Neural cell (in vitro differentiated cells): ENCODE results near the gene GRK7. TPM values are rescaled to one million over a fixed set of nuclear protein-coding genes. Genes with fewer than 3 reads are reported as not detected.

Experiments
- H2AFZ ChIP-seq: fragments of 200-600, 300-800 bp; sonication (generic), shearing (Covaris generic); 2 replicates; pipeline ENCODE4 v1.6.0; 2014; ENCODE audit warnings: low read depth, mild to moderate bottlenecking, antibody characterized with exemption, low read length, moderate library complexity
- H3F3A ChIP-seq: fragments of 200-600 bp; shearing (Covaris generic); 2 replicates; pipeline ENCODE4 v1.6.1; 2016; ENCODE audit warnings: mild to moderate bottlenecking, moderate library complexity, mixed read lengths, antibody characterized with exemption, low read length; ENCODE audit not compliant: insufficient read depth, poor library complexity, severe bottlenecking
- H3K27ac ChIP-seq: fragments of 200-600, 300-800 bp; sonication (generic), shearing (Covaris generic); 2 replicates; pipeline ENCODE4 v1.5.1; 2014; ENCODE audit warnings: mild to moderate bottlenecking, low read length, moderate library complexity
- H3K27me3 ChIP-seq: fragments of 300-800, 200-600 bp; sonication (generic), shearing (Covaris generic); 2 replicates; pipeline ENCODE4 v1.6.0; 2014; ENCODE audit warnings: mild to moderate bottlenecking, low read depth, low read length, moderate library complexity; ENCODE audit not compliant: insufficient read depth
- H3K36me3 ChIP-seq: fragments of 300-800, 200-600 bp; sonication (generic), shearing (Covaris generic); 2 replicates; pipeline ENCODE4 v1.5.1; 2014; ENCODE audit warnings: mild to moderate bottlenecking, antibody characterized with exemption, low read length, moderate library complexity; ENCODE audit not compliant: insufficient read depth
- H3K4me2 ChIP-seq: fragments of 300-800, 200-600 bp; sonication (generic), shearing (Covaris generic); 2 replicates; pipeline ENCODE4 v1.6.0; 2014; ENCODE audit warnings: mild to moderate bottlenecking, low read length
- H3K4me3 ChIP-seq: fragments of 300-800, 200-600 bp; sonication (generic), shearing (Covaris generic); 2 replicates; pipeline ENCODE4 v1.5.1; 2014; ENCODE audit warnings: mild to moderate bottlenecking, low read length, moderate library complexity
- H3K79me2 ChIP-seq: fragments of 200-600 bp; shearing (Covaris generic); replicated peaks from 2 replicates; pipeline ENCODE4 v1.6.0; 2014; ENCODE audit warnings: mild to moderate bottlenecking, low read length, moderate library complexity; ENCODE audit not compliant: insufficient read depth
- H3K9ac ChIP-seq: fragments of 300-800, 200-600 bp; sonication (generic), shearing (Covaris generic); 2 replicates; pipeline ENCODE4 v1.6.1; 2016; ENCODE audit warnings: mild to moderate bottlenecking, low read length, mixed read lengths
- H3K9me2 ChIP-seq: fragments of 200-600 bp; shearing (Covaris generic); 2 replicates; pipeline ENCODE4 v1.6.1; 2016; ENCODE audit warnings: mild to moderate bottlenecking, low read length, mixed read lengths; ENCODE audit not compliant: insufficient read depth
- H3K9me3 ChIP-seq: fragments of 200-600, 300-800 bp; sonication (generic), shearing (Covaris generic); 2 replicates; pipeline ENCODE4 v1.6.1; 2016; ENCODE audit warnings: mild to moderate bottlenecking, mixed run types, low read length, moderate library complexity, mixed read lengths
- H4K20me1 ChIP-seq: fragments of 200-600 bp; shearing (Covaris generic); 2 replicates; pipeline ENCODE4 v1.6.1; 2016; ENCODE audit warnings: mild to moderate bottlenecking, mixed run types; ENCODE audit not compliant: insufficient read depth
- EP300 ChIP-seq: fragments of 450-650 bp; conservative IDR thresholded peaks from 2 replicates; pipeline ENCODE4 v1.6.1; 2014; ENCODE audit warnings: antibody characterized with exemption, mild to moderate bottlenecking, moderate library complexity; ENCODE audit not compliant: poor library complexity, severe bottlenecking
- EZH2 ChIP-seq: fragments of 200-600, 300-800 bp; shearing (Covaris generic), sonication (generic); IDR thresholded peaks from 2 replicates; pipeline ENCODE4 v1.6.1; 2014; ENCODE audit warnings: antibody characterized with exemption, low read length, borderline replicate concordance, mild to moderate bottlenecking; ENCODE audit not compliant: insufficient read depth, poor library complexity, severe bottlenecking
- MXI1 ChIP-seq: fragments of 450-650 bp; conservative IDR thresholded peaks from 2 replicates; pipeline ENCODE4 v1.6.1; 2014; ENCODE audit warnings: antibody characterized with exemption, mild to moderate bottlenecking; ENCODE audit not compliant: poor library complexity, severe bottlenecking
- POLR2AphosphoS5 ChIP-seq: IDR thresholded peaks from 2 replicates; pipeline ENCODE4 v1.6.1; 2012
- RAD21 ChIP-seq: fragments of 450-650 bp; conservative IDR thresholded peaks from 2 replicates; pipeline ENCODE4 v1.6.1; 2014; ENCODE audit warnings: antibody characterized with exemption, mild to moderate bottlenecking, moderate library complexity
- SMC3 ChIP-seq: fragments of 450-650 bp; conservative IDR thresholded peaks from 2 replicates; pipeline ENCODE4 v1.6.1; 2014; ENCODE audit warnings: antibody characterized with exemption, mild to moderate bottlenecking, moderate library complexity; ENCODE audit not compliant: poor library complexity
- TAF1 ChIP-seq: IDR thresholded peaks from 2 replicates; pipeline ENCODE4 v1.6.1; 2012; ENCODE audit warnings: low read depth
- polyA plus RNA-seq: library from polyadenylated mRNA; depleted of rRNA; stranded (reverse); fragments of >200 nt; gene quantifications from 2 replicates; pipeline ENCODE4 v1.2.3, GENCODE V29; 2014
- TF ChIP-seq, protein P1 (sequence below): fragments of 450-650 bp; IDR thresholded peaks from 2 replicates; pipeline ENCODE4 v1.5.1; 2014; ENCODE audit warnings: antibody characterized with exemption, mild to moderate bottlenecking, moderate library complexity; ENCODE audit not compliant: poor library complexity, severe bottlenecking
- TF ChIP-seq, protein P2 (sequence below): IDR thresholded peaks from 2 replicates; pipeline ENCODE4 v1.6.1; 2012; ENCODE audit warnings: borderline replicate concordance

GRK7 gene
- polyA plus RNA-seq, 1 donor from 2014 or later = not detected

DNA sequence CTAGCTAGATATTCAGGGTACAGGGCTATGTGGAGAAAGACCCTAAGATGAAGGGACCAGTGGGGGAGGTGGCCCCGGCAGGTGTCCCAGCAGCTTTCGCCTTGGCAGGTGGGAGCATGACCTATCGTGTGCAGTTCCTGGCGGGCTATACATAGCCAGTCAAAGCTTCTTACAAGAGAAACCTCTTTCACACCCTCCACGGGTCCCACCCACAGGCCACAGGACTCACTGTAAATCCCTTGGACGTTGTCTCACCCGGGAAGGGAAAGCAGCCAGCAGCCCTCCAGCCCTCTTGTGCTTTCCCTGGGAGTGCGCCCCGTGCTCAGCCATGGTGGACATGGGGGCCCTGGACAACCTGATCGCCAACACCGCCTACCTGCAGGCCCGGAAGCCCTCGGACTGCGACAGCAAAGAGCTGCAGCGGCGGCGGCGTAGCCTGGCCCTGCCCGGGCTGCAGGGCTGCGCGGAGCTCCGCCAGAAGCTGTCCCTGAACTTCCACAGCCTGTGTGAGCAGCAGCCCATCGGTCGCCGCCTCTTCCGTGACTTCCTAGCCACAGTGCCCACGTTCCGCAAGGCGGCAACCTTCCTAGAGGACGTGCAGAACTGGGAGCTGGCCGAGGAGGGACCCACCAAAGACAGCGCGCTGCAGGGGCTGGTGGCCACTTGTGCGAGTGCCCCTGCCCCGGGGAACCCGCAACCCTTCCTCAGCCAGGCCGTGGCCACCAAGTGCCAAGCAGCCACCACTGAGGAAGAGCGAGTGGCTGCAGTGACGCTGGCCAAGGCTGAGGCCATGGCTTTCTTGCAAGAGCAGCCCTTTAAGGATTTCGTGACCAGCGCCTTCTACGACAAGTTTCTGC lies 15.0 kb downstream of the GRK7 start:
- H3K4me3 ChIP-seq = no peak overlapping the region
- H3K79me2 ChIP-seq = no peaks in the 10 kb centered on the region
- H3K36me3 ChIP-seq = no peaks in the 10 kb centered on the region
- TF ChIP-seq RAD21 (no peak), SMC3 (no peak)
- TF ChIP-seq, protein P1, sequence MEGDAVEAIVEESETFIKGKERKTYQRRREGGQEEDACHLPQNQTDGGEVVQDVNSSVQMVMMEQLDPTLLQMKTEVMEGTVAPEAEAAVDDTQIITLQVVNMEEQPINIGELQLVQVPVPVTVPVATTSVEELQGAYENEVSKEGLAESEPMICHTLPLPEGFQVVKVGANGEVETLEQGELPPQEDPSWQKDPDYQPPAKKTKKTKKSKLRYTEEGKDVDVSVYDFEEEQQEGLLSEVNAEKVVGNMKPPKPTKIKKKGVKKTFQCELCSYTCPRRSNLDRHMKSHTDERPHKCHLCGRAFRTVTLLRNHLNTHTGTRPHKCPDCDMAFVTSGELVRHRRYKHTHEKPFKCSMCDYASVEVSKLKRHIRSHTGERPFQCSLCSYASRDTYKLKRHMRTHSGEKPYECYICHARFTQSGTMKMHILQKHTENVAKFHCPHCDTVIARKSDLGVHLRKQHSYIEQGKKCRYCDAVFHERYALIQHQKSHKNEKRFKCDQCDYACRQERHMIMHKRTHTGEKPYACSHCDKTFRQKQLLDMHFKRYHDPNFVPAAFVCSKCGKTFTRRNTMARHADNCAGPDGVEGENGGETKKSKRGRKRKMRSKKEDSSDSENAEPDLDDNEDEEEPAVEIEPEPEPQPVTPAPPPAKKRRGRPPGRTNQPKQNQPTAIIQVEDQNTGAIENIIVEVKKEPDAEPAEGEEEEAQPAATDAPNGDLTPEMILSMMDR = no peak
- no peaks in the 10 kb centered on the region for H4K20me1 ChIP-seq
- H3K9me2 ChIP-seq = no peaks in the 10 kb centered on the region
- H3F3A ChIP-seq = no peaks in the 10 kb centered on the region
- no peaks in the 10 kb centered on the region for H3K9me3 ChIP-seq
- no peak overlapping the region for H3K27ac ChIP-seq
- H3K27me3 ChIP-seq = no peaks in the 10 kb centered on the region
- H2AFZ ChIP-seq = no peak overlapping the region
- H3K4me2 ChIP-seq = no peak overlapping the region
- H3K9ac ChIP-seq = no peak overlapping the region

DNA sequence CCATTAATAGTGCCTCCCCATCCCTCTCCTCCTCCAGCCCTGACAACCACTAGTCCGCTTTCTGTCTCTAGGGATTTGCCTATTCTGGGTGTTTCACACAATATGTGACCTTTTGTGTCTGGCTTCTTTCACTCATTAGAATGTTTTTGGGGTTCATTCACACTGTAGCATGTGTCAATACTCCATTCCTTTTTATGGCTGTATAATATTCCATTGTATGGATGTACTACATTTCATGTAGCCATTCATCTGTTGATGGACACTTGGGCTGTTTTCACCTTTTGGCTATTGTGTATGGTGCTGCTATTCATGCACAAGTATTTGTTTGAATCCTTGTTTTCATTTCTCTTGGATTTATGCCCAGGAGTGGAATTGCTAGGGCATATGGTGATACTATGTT lies 16.5 kb downstream of the GRK7 start:
- no peak for TF ChIP-seq RAD21
- TF ChIP-seq SMC3 = no peak
- no peak for TF ChIP-seq TAF1
- TF ChIP-seq, protein P2, sequence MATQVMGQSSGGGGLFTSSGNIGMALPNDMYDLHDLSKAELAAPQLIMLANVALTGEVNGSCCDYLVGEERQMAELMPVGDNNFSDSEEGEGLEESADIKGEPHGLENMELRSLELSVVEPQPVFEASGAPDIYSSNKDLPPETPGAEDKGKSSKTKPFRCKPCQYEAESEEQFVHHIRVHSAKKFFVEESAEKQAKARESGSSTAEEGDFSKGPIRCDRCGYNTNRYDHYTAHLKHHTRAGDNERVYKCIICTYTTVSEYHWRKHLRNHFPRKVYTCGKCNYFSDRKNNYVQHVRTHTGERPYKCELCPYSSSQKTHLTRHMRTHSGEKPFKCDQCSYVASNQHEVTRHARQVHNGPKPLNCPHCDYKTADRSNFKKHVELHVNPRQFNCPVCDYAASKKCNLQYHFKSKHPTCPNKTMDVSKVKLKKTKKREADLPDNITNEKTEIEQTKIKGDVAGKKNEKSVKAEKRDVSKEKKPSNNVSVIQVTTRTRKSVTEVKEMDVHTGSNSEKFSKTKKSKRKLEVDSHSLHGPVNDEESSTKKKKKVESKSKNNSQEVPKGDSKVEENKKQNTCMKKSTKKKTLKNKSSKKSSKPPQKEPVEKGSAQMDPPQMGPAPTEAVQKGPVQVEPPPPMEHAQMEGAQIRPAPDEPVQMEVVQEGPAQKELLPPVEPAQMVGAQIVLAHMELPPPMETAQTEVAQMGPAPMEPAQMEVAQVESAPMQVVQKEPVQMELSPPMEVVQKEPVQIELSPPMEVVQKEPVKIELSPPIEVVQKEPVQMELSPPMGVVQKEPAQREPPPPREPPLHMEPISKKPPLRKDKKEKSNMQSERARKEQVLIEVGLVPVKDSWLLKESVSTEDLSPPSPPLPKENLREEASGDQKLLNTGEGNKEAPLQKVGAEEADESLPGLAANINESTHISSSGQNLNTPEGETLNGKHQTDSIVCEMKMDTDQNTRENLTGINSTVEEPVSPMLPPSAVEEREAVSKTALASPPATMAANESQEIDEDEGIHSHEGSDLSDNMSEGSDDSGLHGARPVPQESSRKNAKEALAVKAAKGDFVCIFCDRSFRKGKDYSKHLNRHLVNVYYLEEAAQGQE = no peak
- TF ChIP-seq POLR2AphosphoS5 = no peak
- TF ChIP-seq MXI1 = no peak
- TF ChIP-seq EZH2 = no peak
- TF ChIP-seq, protein P1 = no peak
- no peak for TF ChIP-seq EP300
- Histone ChIP-seq H3K4me3 (no peak overlapping the region), H3K9me2 (no peaks in the 10 kb centered on the region), H2AFZ (no peak overlapping the region), H3K9ac (no peak overlapping the region), H4K20me1 (no peaks in the 10 kb centered on the region), H3K27ac (no peak overlapping the region), H3K36me3 (no peaks in the 10 kb centered on the region), H3K27me3 (no peaks in the 10 kb centered on the region), H3F3A (no peaks in the 10 kb centered on the region), H3K4me2 (no peak overlapping the region), H3K9me3 (no peaks in the 10 kb centered on the region), H3K79me2 (no peaks in the 10 kb centered on the region)
